HCT116 (cell line): Measurements from ENCODE around the gene CD58. TPM values are rescaled to one million over a fixed set of nuclear protein-coding genes. Genes with fewer than 3 reads are reported as not detected.

ENCODE experiments used
- ATAC-seq: fragments of 200-7000 bp; cut with Tn5 transposase; 2 replicates; pipeline ENCODE4 v1.9.1; 2020; ENCODE audit warnings: mild to moderate bottlenecking, moderate library complexity
- BruUV-seq: library from RNA; stranded (reverse); fragments of 400-500 nt; replicated peaks from 2 replicates; lab custom pipeline; 2021; lab: Mats Ljungman, UMichigan
- CTCF ChIA-PET: fragments of 300-600 bp; sonication (Branson Sonifier 250); formaldehyde crosslinking; loops from one replicate; lab custom pipeline; 2021; ENCODE audit warnings: antibody characterized with exemption; lab: Charles Lee
- POLR2A ChIA-PET: fragments of 300-600, 350-600 bp; sonication (Branson Sonifier 250); formaldehyde crosslinking; loops from one replicate; lab custom pipeline; 2021; ENCODE audit warnings: antibody characterized with exemption; lab: Charles Lee
- RAD21 ChIA-PET, 2 experiments: fragments of 300-600 bp; sonication (Branson Sonifier 250); formaldehyde crosslinking; loops; one replicate each; lab custom pipeline; 2023; ENCODE audit warnings: low total read pairs in 2 of 2; ENCODE audit not compliant: uncharacterized antibody in 2 of 2, unreplicated experiment in 2 of 2, low non-redundant PET in 1 of 2; lab: Charles Lee
- DNase-seq: peaks from one replicate; pipeline ENCODE4 v3.0.0-alpha.2; 2010; ENCODE audit warnings: low read depth, low spot score
- H2AFZ ChIP-seq: fragments of 200-600 bp; shearing (Covaris generic), sonication (generic); 2 replicates; pipeline ENCODE4 v1.6.1; 2017; ENCODE audit warnings: low read depth, mixed run types, mixed read lengths, antibody characterized with exemption, low read length; ENCODE audit not compliant: poor library complexity, severe bottlenecking
- H3K27ac ChIP-seq: 2 replicates; pipeline ENCODE4 v1.5.1; 2012; ENCODE audit warnings: low read depth, low read length
- H3K27me3 ChIP-seq: fragments of 200-600 bp; sonication (generic); 2 replicates; pipeline ENCODE4 v1.6.1; 2016; ENCODE audit warnings: mixed run types, low read length, mixed read lengths; ENCODE audit not compliant: insufficient read depth
- H3K36me3 ChIP-seq, 2 experiments: fragments of 200-500 bp in 1 of 2; fragments of 200-600 bp in 1 of 2; sonication (Bioruptor generic) in 1 of 2; sonication (generic) in 1 of 2; 2 replicates each; pipeline versions ENCODE4 v1.5.1 to v1.6.1; 2014 to 2016; ENCODE audit warnings: low read length in 2 of 2, inconsistent platforms in 1 of 2, mixed read lengths in 1 of 2, mixed run types in 1 of 2; ENCODE audit not compliant: insufficient read depth in 2 of 2, control insufficient read depth in 1 of 2
- H3K4me1 ChIP-seq, 2 experiments: fragments of 200-600 bp in 1 of 2; sonication (generic) in 1 of 2; 2 replicates each; pipeline versions ENCODE4 v1.5.1 to v1.6.1; 2012 to 2017; ENCODE audit warnings: low read length in 2 of 2, inconsistent platforms in 1 of 2, mild to moderate bottlenecking in 1 of 2, mixed read lengths in 1 of 2, mixed run types in 1 of 2, moderate library complexity in 1 of 2; ENCODE audit not compliant: insufficient read depth in 2 of 2, control insufficient read depth in 1 of 2
- H3K4me2 ChIP-seq: fragments of 200-600 bp; sonication (generic); 2 replicates; pipeline ENCODE4 v1.6.1; 2017; ENCODE audit warnings: mixed run types, low read length, mixed read lengths
- H3K4me3 ChIP-seq, 2 experiments: fragments of 200-600 bp in 1 of 2; sonication (generic) in 1 of 2; replicated peaks in 1 of 2; 2 replicates each; pipeline ENCODE4 v1.5.1; 2011 to 2016; ENCODE audit warnings: low read length in 2 of 2, control low read depth in 1 of 2, low read depth in 1 of 2, mild to moderate bottlenecking in 1 of 2, mixed read lengths in 1 of 2, mixed run types in 1 of 2
- H3K79me2 ChIP-seq: fragments of 200-600 bp; sonication (generic); 2 replicates; pipeline ENCODE4 v1.6.1; 2017; ENCODE audit warnings: mild to moderate bottlenecking, mixed run types, low read length, moderate library complexity, mixed read lengths; ENCODE audit not compliant: insufficient read depth
- H3K9ac ChIP-seq: fragments of 200-600 bp; sonication (generic); 2 replicates; pipeline ENCODE4 v1.6.1; 2016; ENCODE audit warnings: low read length, mixed read lengths
- H3K9me2 ChIP-seq: fragments of 200-600 bp; sonication (generic), shearing (Covaris generic); 2 replicates; pipeline ENCODE4 v1.6.1; 2017; ENCODE audit warnings: mixed run types, mild to moderate bottlenecking, moderate library complexity; ENCODE audit not compliant: insufficient read depth
- H3K9me3 ChIP-seq, 2 experiments: fragments of 200-500 bp in 1 of 2; fragments of 200-600 bp in 1 of 2; sonication (Bioruptor generic) in 1 of 2; sonication (generic) in 1 of 2; 2 replicates each; pipeline ENCODE4 v1.6.1; 2014 to 2017; ENCODE audit warnings: low read length in 2 of 2, mixed read lengths in 2 of 2, inconsistent platforms in 1 of 2, low read depth in 1 of 2, mild to moderate bottlenecking in 1 of 2, mixed run types in 1 of 2, moderate library complexity in 1 of 2; ENCODE audit not compliant: control insufficient read depth in 1 of 2, insufficient read depth in 1 of 2
- H4K20me1 ChIP-seq: fragments of 200-600 bp; sonication (generic), shearing (Covaris generic); 2 replicates; pipeline ENCODE4 v1.6.1; 2017; ENCODE audit warnings: mixed run types, mild to moderate bottlenecking, moderate library complexity; ENCODE audit not compliant: insufficient read depth
- EZH2 ChIP-seq: fragments of 200-600 bp; sonication (generic); IDR thresholded peaks from 2 replicates; pipeline ENCODE4 v1.6.1; 2017; ENCODE audit warnings: antibody characterized with exemption, mixed run types
- JUND ChIP-seq: IDR thresholded peaks from 2 replicates; pipeline ENCODE4 v1.6.1; 2012
- SIN3A ChIP-seq: IDR thresholded peaks from 2 replicates; pipeline ENCODE4 v1.6.1; 2012; ENCODE audit warnings: low read depth
- intact Hi-C: fragments of 100-400 bp; cut with micrococcal nuclease; formaldehyde crosslinking; loops from 2 replicates; pipeline ENCODE4 v1.10.0; 2022
- total RNA-seq: library from RNA; stranded (reverse); gene quantifications from one replicate; pipeline ENCODE4 v1.2.1, GENCODE V29; 2021; ENCODE audit not compliant: unreplicated experiment

The CD58 gene
- total RNA-seq, 1 experiment from 2014 or later: 18.0 TPM

GRCh38 chr1:116496380-116496779, 74.4 kb downstream of the CD58 start:
- no peaks in the 10 kb centered on the region for H4K20me1 ChIP-seq
- POLR2A ChIA-PET: no interaction called here
- TF ChIP-seq JUND: no peak
- no peak for TF ChIP-seq SIN3A
- TF ChIP-seq, all 23 proteins: peak for 0
- Histone ChIP-seq H3K79me2 (no peaks in the 10 kb centered on the region), H3K4me1 (peaks cover 3 to 9% of the 10 kb centered on the region in 2 experiments; a peak in 3 of 4 replicates), H3K36me3 (no peaks in the 10 kb centered on the region), H2AFZ (no peak overlapping the region), H3K27ac (no peak overlapping the region), H3K27me3 (no peaks in the 10 kb centered on the region), H3K9me2 (no peaks in the 10 kb centered on the region), H3K9ac (no peak overlapping the region), H3K4me3 (no peak overlapping the region), H3K9me3 (no peaks in the 10 kb centered on the region), H3K4me2 (no peak overlapping the region)
- intact Hi-C loops: no loop called here
- CTCF ChIA-PET: interaction anchor here (7.0 to 10.7 kb wide), 2 partner anchors 11 to 357 kb away, joined by 84 to 251 read pairs; no protein-coding TSS in a partner anchor
- no peak for DNase-seq
- ATAC-seq: no peak
- BruUV-seq: no TSS peak
- RAD21 ChIA-PET: interaction anchor here in 1 of 2 experiments (4.3 kb wide), 1 partner anchor 357 kb away, joined by 53 read pairs; no protein-coding TSS in a partner anchor

- Histone ChIP-seq H3K9ac (no peak overlapping the region), H3K9me3 (no peaks in the 10 kb centered on the region), H3K27ac (no peak overlapping the region), H3K4me3 (no peak overlapping the region), H3K9me2 (no peaks in the 10 kb centered on the region), H3K36me3 (no peaks in the 10 kb centered on the region), H3K4me2 (no peak overlapping the region), H2AFZ (no peak overlapping the region), H3K27me3 (no peaks in the 10 kb centered on the region), H3K4me1 (peaks cover 5 to 16% of the 10 kb centered on the region in 2 experiments; a peak in 3 of 4 replicates), H3K79me2 (no peaks in the 10 kb centered on the region), H4K20me1 (no peaks in the 10 kb centered on the region)
- no TSS peak for BruUV-seq
- RAD21 ChIA-PET: no interaction called here
- no peak for DNase-seq
- ATAC-seq: no peak
- intact Hi-C loops: no loop called here
- POLR2A ChIA-PET: no interaction called here
- CTCF ChIA-PET: interaction anchor here (7.0 to 10.7 kb wide), 2 partner anchors 10 to 356 kb away, joined by 84 to 251 read pairs; no protein-coding TSS in a partner anchor
- TF ChIP-seq EZH2: no peak
Observed at GRCh38 chr1:116495535-116495934, 75.3 kb downstream of the CD58 start.
